ENCODE measurements around the gene OLFML3.

GRCh38 chr1:113931451-113931851 lies 47.8 kb upstream of the OLFML3 start:
- TF ChIP-seq CTCF (IDR thresholded peaks at IDR 0.05; ENCODE audit: borderline replicate concordance, extremely low read depth, low read length, poor library complexity, severe bottlenecking) = no peak
- TF ChIP-seq EZH2 (IDR thresholded peaks at IDR 0.05; ENCODE audit: borderline replicate concordance, low read depth, low read length, severe bottlenecking) = no peak
